ENCODE measurements around the gene CST6.

GRCh38 chr11:66006891-66007176 is 5.0 kb upstream of the CST6 start:
- TF ChIP-seq POLR2A (IDR thresholded peaks at IDR 0.05; ENCODE audit: low read depth, low read length) (no peak), MYC (IDR thresholded peaks at IDR 0.05; ENCODE audit: low read depth, low read length) (no peak)
